Loucy (cell line): ENCODE results near the gene FOXK1.

Source experiments
- EZH2phosphoT487 ChIP-seq: fragments of 200-600 bp; IDR thresholded peaks from 2 replicates; pipeline ENCODE4 v1.6.1; 2018; ENCODE audit warnings: antibody characterized with exemption, mild to moderate bottlenecking, moderate library complexity, borderline replicate concordance
- TF ChIP-seq, protein P1 (sequence below): fragments of 200-600 bp; sonication (generic); conservative IDR thresholded peaks from 2 replicates; pipeline ENCODE4 v1.5.1; 2014; ENCODE audit warnings: mild to moderate bottlenecking, antibody characterized with exemption, low read length

- TF ChIP-seq, protein P1, sequence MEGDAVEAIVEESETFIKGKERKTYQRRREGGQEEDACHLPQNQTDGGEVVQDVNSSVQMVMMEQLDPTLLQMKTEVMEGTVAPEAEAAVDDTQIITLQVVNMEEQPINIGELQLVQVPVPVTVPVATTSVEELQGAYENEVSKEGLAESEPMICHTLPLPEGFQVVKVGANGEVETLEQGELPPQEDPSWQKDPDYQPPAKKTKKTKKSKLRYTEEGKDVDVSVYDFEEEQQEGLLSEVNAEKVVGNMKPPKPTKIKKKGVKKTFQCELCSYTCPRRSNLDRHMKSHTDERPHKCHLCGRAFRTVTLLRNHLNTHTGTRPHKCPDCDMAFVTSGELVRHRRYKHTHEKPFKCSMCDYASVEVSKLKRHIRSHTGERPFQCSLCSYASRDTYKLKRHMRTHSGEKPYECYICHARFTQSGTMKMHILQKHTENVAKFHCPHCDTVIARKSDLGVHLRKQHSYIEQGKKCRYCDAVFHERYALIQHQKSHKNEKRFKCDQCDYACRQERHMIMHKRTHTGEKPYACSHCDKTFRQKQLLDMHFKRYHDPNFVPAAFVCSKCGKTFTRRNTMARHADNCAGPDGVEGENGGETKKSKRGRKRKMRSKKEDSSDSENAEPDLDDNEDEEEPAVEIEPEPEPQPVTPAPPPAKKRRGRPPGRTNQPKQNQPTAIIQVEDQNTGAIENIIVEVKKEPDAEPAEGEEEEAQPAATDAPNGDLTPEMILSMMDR = peak; percentile 39; the same call in 1 of the 2 replicates
- no peak for TF ChIP-seq EZH2phosphoT487
Observed at GRCh38 chr7:4641667-4642467, 40.2 kb upstream of the FOXK1 start.
